ENCODE results near the gene RSPH10B. TPM values are rescaled to one million over a fixed set of nuclear protein-coding genes. Genes with fewer than 3 reads are reported as not detected.
"Not testable (repeated sequence)": the region's sequence is repeated elsewhere in the genome, so short reads cannot be mapped to it uniquely, and the experiment has no call there.

RSPH10B gene
- total RNA-seq, 3 donors from 2014 or later (not counting 1 experiment from before 2014, with no cell fraction given): not detected

GRCh38 chr7:5963205-5963604, 7.3 kb downstream of the RSPH10B start:
- WGBS (ENCODE audit: insufficient coverage): 92% methylated on average over 4 of the region's 13 CpGs
- not testable (repeated sequence) for H3K36me3 Mint-ChIP-seq, H3K27ac Mint-ChIP-seq

GRCh38 chr7:5934945-5935450, 35.5 kb downstream of the RSPH10B start:
- H3K27ac Mint-ChIP-seq; H3K36me3 Mint-ChIP-seq; H3K27me3 ChIP-seq (ENCODE audit: control insufficient read depth, insufficient read depth, low read length); DNase-seq; H3K4me1 Mint-ChIP-seq; H3K27me3 Mint-ChIP-seq (ENCODE audit: low read depth in 2 of 2); H3K4me3 ChIP-seq (ENCODE audit: low read length); H3K4me1 ChIP-seq (ENCODE audit: control insufficient read depth, insufficient read depth, low read length); H3K27ac ChIP-seq (ENCODE audit: low read length); intact Hi-C loops (cut with micrococcal nuclease); H3K9me3 Mint-ChIP-seq; H3K36me3 ChIP-seq (ENCODE audit: control insufficient read depth, insufficient read depth, low read length); H3K4me3 Mint-ChIP-seq; H3K9me3 ChIP-seq (ENCODE audit: control insufficient read depth, insufficient read depth, low read length): not testable (repeated sequence)
- peak in 2 of 3 donors; percentile 24 to 41 for ATAC-seq
- no CpG with 5 or more reads among the region's 17 CpGs for WGBS (ENCODE audit: insufficient coverage)

More at GRCh38 chr7:5963205-5963604, 7.3 kb downstream of the RSPH10B start:
- H3K27ac ChIP-seq (ENCODE audit: low read length); H3K9me3 ChIP-seq (ENCODE audit: control insufficient read depth, insufficient read depth, low read length); H3K27me3 ChIP-seq (ENCODE audit: control insufficient read depth, insufficient read depth, low read length); H3K4me3 Mint-ChIP-seq; ATAC-seq; intact Hi-C loops (cut with micrococcal nuclease); DNase-seq; H3K9me3 Mint-ChIP-seq; H3K27me3 Mint-ChIP-seq (ENCODE audit: low read depth in 2 of 2); H3K4me1 Mint-ChIP-seq; H3K4me3 ChIP-seq (ENCODE audit: low read length); H3K36me3 ChIP-seq (ENCODE audit: control insufficient read depth, insufficient read depth, low read length); H3K4me1 ChIP-seq (ENCODE audit: control insufficient read depth, insufficient read depth, low read length): not testable (repeated sequence)

GRCh38 chr7:5931905-5932644, 38.4 kb downstream of the RSPH10B start:
- WGBS (ENCODE audit: insufficient coverage): no CpG with 5 or more reads among the region's 13 CpGs
- H3K36me3 Mint-ChIP-seq; H3K27me3 Mint-ChIP-seq (ENCODE audit: low read depth in 2 of 2); DNase-seq; H3K9me3 Mint-ChIP-seq; H3K4me1 Mint-ChIP-seq; ATAC-seq; H3K27me3 ChIP-seq (ENCODE audit: control insufficient read depth, insufficient read depth, low read length); H3K4me3 Mint-ChIP-seq; H3K27ac ChIP-seq (ENCODE audit: low read length); H3K27ac Mint-ChIP-seq; intact Hi-C loops (cut with micrococcal nuclease); H3K4me3 ChIP-seq (ENCODE audit: low read length); H3K36me3 ChIP-seq (ENCODE audit: control insufficient read depth, insufficient read depth, low read length); H3K9me3 ChIP-seq (ENCODE audit: control insufficient read depth, insufficient read depth, low read length); H3K4me1 ChIP-seq (ENCODE audit: control insufficient read depth, insufficient read depth, low read length): not testable (repeated sequence)

DNA sequence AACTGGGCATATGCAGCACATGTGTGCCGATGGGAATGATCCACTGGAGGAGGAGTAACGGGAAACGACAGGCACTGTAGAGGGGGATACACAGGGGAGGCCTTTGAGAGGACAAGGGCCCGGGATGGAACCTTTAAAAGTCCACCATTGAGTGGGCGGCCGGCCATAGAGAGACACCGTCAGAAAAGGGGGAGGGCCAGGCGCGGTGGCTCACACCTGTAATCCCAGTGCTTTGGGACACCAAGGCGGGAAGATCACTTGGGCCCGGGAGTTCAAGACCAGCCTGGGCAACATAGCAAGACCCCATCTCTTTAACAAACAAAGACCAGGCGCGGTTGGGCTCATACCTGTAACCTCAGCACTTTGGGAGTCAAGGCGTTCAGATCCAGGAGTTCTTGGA, 39.2 kb downstream of the RSPH10B start:
- H3K27me3 Mint-ChIP-seq (ENCODE audit: low read depth in 2 of 2); H3K9me3 Mint-ChIP-seq; H3K4me1 ChIP-seq (ENCODE audit: control insufficient read depth, insufficient read depth, low read length); H3K36me3 ChIP-seq (ENCODE audit: control insufficient read depth, insufficient read depth, low read length); H3K36me3 Mint-ChIP-seq; intact Hi-C loops (cut with micrococcal nuclease); H3K27ac Mint-ChIP-seq; H3K9me3 ChIP-seq (ENCODE audit: control insufficient read depth, insufficient read depth, low read length); H3K4me3 Mint-ChIP-seq; H3K27ac ChIP-seq (ENCODE audit: low read length); H3K4me1 Mint-ChIP-seq; H3K27me3 ChIP-seq (ENCODE audit: control insufficient read depth, insufficient read depth, low read length); ATAC-seq; H3K4me3 ChIP-seq (ENCODE audit: low read length); DNase-seq: not testable (repeated sequence)
- WGBS (ENCODE audit: insufficient coverage): 96% methylated on average over 12 of the region's 14 CpGs

DNA sequence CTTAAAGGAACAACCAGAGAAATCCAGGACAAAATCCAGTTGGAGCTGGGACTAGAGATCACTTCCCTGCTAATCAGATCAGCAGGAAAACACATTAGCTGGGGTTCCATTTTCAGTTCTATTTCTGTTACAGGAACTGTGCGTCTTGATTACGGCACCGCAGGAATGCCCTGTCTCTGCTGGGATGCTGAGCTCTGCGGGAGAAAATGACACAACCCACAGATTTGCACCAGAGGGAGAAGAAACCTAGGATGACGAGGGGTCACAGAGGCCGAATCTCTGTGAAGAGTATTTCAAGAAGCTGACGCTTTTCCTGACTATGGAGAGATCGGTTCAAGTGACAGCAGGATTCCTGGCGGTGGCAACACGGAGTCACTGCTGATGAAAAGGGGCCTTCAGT, 40.2 kb downstream of the RSPH10B start:
- H3K36me3 ChIP-seq (ENCODE audit: control insufficient read depth, insufficient read depth, low read length); H3K36me3 Mint-ChIP-seq; H3K27ac ChIP-seq (ENCODE audit: low read length); H3K27me3 Mint-ChIP-seq (ENCODE audit: low read depth in 2 of 2); ATAC-seq; H3K4me3 Mint-ChIP-seq; H3K9me3 Mint-ChIP-seq; intact Hi-C loops (cut with micrococcal nuclease); DNase-seq; H3K27ac Mint-ChIP-seq; H3K4me1 ChIP-seq (ENCODE audit: control insufficient read depth, insufficient read depth, low read length); H3K4me3 ChIP-seq (ENCODE audit: low read length); H3K4me1 Mint-ChIP-seq; H3K9me3 ChIP-seq (ENCODE audit: control insufficient read depth, insufficient read depth, low read length); H3K27me3 ChIP-seq (ENCODE audit: control insufficient read depth, insufficient read depth, low read length): not testable (repeated sequence)
- no CpG with 5 or more reads among the region's 10 CpGs for WGBS (ENCODE audit: insufficient coverage)

GRCh38 chr7:5926263-5926870, 44.1 kb downstream of the RSPH10B start:
- H3K4me1 ChIP-seq (ENCODE audit: control insufficient read depth, insufficient read depth, low read length); H3K27ac ChIP-seq (ENCODE audit: low read length); intact Hi-C loops (cut with micrococcal nuclease); DNase-seq; H3K27ac Mint-ChIP-seq; ATAC-seq; H3K36me3 ChIP-seq (ENCODE audit: control insufficient read depth, insufficient read depth, low read length); H3K4me1 Mint-ChIP-seq; H3K4me3 Mint-ChIP-seq; H3K9me3 ChIP-seq (ENCODE audit: control insufficient read depth, insufficient read depth, low read length); H3K4me3 ChIP-seq (ENCODE audit: low read length); H3K27me3 Mint-ChIP-seq (ENCODE audit: low read depth in 2 of 2); H3K9me3 Mint-ChIP-seq; H3K27me3 ChIP-seq (ENCODE audit: control insufficient read depth, insufficient read depth, low read length); H3K36me3 Mint-ChIP-seq: not testable (repeated sequence)
- no CpG with 5 or more reads among the region's 13 CpGs for WGBS (ENCODE audit: insufficient coverage)

DNA sequence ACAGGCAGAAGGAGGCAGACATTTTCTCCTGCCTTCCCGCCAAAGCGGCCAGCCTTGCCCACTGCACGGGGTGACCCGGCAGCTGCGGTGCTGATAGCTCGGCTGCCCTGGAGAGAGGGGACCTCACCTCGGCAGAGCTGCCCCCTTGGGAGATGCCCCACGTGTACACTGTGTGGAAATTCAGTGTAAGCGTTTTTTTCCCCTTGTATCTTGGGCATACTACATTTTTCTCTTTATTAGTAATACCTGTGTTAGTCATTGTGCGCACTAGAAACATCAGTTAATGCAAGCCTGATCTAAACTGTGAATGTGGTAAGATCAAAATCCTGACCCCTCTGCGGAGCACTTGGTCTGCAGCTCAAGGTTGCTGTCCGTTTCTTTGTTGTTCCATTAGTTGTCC, 45.9 kb downstream of the RSPH10B start:
- H3K36me3 Mint-ChIP-seq; H3K9me3 Mint-ChIP-seq; DNase-seq; ATAC-seq; H3K4me3 Mint-ChIP-seq; H3K27ac ChIP-seq (ENCODE audit: low read length); intact Hi-C loops (cut with micrococcal nuclease); H3K36me3 ChIP-seq (ENCODE audit: control insufficient read depth, insufficient read depth, low read length); H3K4me1 Mint-ChIP-seq; H3K27me3 ChIP-seq (ENCODE audit: control insufficient read depth, insufficient read depth, low read length); H3K27me3 Mint-ChIP-seq (ENCODE audit: low read depth in 2 of 2); H3K27ac Mint-ChIP-seq; H3K4me1 ChIP-seq (ENCODE audit: control insufficient read depth, insufficient read depth, low read length); H3K9me3 ChIP-seq (ENCODE audit: control insufficient read depth, insufficient read depth, low read length); H3K4me3 ChIP-seq (ENCODE audit: low read length): not testable (repeated sequence)
- WGBS (ENCODE audit: insufficient coverage): no CpG with 5 or more reads among the region's 12 CpGs

- H3K4me3 ChIP-seq (ENCODE audit: low read length); H3K36me3 ChIP-seq (ENCODE audit: control insufficient read depth, insufficient read depth, low read length); H3K27ac Mint-ChIP-seq; H3K27ac ChIP-seq (ENCODE audit: low read length); H3K4me1 Mint-ChIP-seq; H3K27me3 ChIP-seq (ENCODE audit: control insufficient read depth, insufficient read depth, low read length); H3K9me3 Mint-ChIP-seq; H3K4me1 ChIP-seq (ENCODE audit: control insufficient read depth, insufficient read depth, low read length); DNase-seq; H3K27me3 Mint-ChIP-seq (ENCODE audit: low read depth in 2 of 2); intact Hi-C loops (cut with micrococcal nuclease); H3K9me3 ChIP-seq (ENCODE audit: control insufficient read depth, insufficient read depth, low read length); ATAC-seq; H3K4me3 Mint-ChIP-seq; H3K36me3 Mint-ChIP-seq: not testable (repeated sequence)
- WGBS (ENCODE audit: insufficient coverage): no CpG with 5 or more reads among the region's 2 CpGs
Observed at GRCh38 chr7:5924180-5924579, 46.3 kb downstream of the RSPH10B start.

Measured in natural killer cell (primary cell).